MV-4-11 (cell line): Measurements from ENCODE around the gene PDE10A.
"Not testable (repeated sequence)": the region's sequence is repeated elsewhere in the genome, so short reads cannot be mapped to it uniquely, and the experiment has no call there.

Experiments
- DNase-seq: peaks from one replicate; lab custom pipeline; 2025; lab: John Stamatoyannopoulos, UW

Gene PDE10A

GRCh38 chr6:165468340-165469235, 194.5 kb downstream of the PDE10A start:
- no peak for DNase-seq

DNA sequence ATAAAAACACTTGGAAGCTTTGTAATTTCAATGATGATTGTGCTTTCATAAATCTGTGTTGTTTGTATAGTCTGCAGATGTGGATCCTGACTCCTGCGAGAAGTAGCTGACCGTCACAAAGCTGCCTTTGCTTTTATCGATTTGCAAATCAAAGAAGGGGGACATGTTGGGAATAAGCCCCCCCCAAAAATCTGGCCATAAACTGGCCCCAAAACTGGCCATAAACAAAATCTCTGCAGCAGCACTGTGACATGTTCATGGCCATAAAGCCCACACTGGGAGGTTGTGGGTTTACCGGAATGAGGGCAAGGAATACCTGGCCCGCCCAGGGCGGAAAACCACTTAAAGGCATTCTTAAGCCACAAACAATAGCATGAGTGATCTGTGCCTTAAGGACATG, 199.5 kb downstream of the PDE10A start:
- not testable (repeated sequence) for DNase-seq

DNA sequence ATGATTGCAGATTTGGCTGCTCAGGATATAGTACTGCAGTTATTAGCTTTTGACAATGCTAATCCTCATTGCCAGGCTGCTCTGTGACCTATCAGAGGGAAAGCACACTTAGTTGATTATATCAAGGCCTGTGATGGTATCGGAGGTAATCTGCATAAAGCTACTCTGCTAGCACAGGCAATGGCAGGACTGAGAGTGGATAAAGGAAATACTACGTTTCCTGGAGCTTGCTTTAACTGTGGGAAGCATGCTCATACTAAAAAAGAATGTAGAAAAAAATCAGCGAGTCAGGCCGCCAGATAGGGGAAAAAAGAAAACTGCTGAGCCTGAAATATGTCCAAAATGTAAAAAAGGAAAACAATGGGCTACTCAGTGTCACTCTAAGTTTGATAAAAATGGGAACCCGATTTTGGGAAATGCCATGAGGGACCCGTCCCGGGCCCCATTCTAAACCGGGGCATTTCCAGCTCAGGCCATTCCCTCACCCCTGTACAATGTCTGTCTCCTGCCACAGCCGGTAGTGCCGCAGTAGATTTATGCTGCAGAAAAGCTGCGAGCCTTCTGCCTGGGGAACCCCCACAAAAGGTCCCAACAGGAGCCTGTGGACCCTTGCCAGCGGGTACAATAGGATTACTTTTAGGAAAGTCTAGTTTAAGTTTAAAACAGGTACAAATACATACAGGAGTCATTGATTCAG, 203.3 kb downstream of the PDE10A start:
- DNase-seq, result not testable (repeated sequence)

DNA sequence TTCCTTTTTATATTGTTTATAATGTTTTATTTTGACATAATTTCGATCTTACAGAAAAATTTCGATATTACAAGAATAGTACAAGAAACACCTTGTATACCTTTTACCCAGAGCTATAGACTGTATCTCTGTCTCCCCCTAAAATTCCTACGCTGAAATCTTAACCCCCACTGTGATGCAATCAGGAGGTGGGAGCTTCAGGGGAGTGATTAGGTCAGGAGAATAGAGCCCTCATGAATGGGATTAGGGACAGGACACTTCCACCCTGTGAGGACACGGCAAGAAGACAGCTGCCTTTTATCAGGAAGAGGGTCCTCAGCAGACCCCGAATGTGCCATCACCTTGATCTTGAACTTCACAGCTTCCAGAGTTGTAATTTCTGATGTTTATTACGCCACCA, 204.9 kb downstream of the PDE10A start:
- no peak for DNase-seq

GRCh38 chr6:165456286-165456685, 206.8 kb downstream of the PDE10A start:
- DNase-seq, result no peak

- no peak for DNase-seq
These were observed 207.6 kb downstream of the PDE10A start for GRCh38 chr6:165455488-165455887.

DNA sequence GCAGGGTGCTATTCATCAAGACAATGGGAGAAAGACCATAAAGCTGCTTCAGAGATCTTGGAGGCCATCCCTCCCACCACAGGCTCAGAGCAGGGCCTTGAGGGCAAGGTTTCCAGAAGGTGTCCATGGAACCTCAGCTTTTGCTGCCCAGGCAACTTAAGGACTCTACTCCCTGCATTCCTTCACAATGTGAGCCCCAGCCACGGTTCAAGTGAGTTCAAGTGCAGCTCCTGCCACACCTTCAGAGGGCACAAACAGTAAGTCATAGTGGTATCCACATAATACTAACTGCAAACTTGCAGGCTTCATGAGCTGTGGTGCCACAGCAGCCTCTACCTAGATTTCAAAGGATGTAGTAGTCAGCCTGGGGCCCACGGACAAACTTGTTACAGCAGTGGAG, 209.6 kb downstream of the PDE10A start:
- DNase-seq, result no peak

DNA sequence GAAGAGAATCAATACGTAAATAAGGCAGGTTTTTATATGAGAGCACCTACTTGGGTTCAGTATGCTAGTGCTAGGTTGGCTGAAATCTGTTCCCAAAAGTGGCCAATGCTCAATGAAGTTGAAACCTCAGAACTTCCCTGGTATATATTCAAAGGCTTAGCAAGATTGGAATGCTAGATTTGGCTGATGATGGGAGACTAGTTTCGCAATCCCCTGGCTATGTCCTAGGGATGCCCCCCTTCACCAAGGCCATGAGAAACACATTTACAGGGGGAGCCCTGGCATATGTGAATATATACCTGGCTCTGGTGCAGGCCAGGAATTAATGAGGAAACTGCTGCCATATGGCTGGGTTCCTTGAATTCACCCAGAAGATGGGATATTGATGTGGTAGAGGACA, 211.2 kb downstream of the PDE10A start:
- no peak for DNase-seq

DNA sequence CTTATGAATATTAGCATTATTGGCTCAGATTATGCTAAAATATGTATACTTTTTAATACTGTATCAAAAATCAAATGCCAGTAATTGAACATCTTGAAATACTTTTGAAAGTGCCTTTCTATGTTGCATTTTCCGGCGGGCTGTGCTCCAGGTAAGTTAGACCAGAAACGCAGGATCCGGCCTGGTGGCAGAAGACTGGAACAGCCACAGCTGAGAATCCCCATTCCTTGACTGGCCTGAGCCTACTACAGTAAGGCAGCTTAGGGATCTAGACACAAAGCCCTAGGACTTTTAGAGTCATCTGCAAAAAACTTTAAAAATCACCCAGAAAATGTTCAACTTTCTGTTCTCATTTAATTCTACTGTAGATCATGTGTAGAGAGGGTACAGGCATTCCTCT, 214.8 kb downstream of the PDE10A start:
- no peak for DNase-seq

DNA sequence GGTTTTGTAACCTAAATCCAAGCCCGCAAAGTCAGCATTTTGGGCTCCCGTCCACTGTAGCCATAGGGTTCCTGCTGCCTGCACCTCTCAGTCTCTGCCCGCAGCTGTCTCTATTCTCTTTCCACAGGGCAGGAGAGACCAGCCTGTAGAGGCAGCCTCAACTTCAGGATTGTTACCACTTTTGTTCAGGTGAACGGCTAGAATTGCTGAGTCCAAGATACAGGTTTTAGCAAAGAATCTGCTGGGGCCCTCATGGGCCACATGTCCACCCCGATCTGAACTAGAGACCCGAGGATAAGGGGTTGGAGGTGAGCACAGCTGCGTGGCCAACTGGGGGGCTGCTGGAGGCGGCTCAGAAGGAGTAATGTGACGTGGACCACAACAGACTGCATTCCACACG, 215.9 kb downstream of the PDE10A start:
- no peak for DNase-seq

GRCh38 chr6:165446331-165446730, 216.7 kb downstream of the PDE10A start:
- DNase-seq, result no peak

DNA sequence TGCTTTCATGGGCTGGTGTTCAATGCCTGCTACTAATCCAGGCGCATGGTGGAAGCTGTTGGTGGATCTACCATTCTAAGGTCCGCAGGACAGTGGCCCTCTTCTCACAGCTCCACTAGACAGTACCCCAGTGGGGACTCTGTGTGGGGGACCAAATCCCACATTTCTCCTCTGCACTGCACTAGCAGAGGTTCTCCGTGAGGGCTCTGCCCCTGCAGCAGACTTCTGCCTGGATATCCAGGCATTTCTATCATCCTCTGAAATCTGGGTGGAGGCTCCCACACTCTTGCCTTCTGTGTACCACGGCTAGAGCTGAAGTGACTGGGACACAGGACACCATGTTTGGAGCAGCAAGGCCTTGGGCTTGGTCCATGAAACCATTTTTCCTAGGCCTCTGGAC, 219.6 kb downstream of the PDE10A start:
- no peak for DNase-seq

- DNase-seq, result no peak
These were observed 221.9 kb downstream of the PDE10A start for GRCh38 chr6:165441181-165441580.

DNA sequence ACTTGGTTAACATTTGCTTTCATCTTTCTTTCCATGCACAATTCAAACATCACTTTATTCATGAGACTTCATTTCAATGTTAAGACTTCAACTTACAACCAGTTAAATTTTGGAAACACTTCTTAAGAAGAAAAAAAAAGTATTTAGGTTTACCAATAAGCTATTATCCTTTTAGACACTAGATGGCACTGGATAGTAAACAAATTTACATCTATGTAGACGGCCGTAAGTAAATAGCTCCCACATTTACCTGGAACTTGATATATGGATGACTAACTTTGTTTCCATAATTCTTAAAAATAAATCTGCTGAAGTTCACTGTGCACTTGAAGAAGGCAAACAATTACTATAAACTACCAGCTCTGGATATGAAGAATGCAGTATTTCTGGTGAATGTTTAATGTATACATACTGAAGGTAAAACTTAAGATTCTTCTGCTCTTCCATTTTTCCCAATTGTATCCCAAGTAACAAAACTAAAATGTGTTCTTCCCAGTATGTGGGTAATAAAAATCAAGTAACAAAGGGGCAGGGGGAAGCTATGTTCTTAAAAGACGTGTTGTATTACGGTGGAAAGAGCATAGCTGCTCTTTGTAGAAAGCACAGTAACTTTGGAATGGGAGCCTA, 223.0 kb downstream of the PDE10A start:
- no peak for DNase-seq

GRCh38 chr6:165426892-165427291, 236.1 kb downstream of the PDE10A start:
- no peak for DNase-seq

GRCh38 chr6:165422192-165422591, 240.8 kb downstream of the PDE10A start:
- DNase-seq, result no peak

GRCh38 chr6:165417278-165417865, 245.7 kb downstream of the PDE10A start:
- no peak for DNase-seq

- no peak for DNase-seq
These were observed 258.3 kb downstream of the PDE10A start for GRCh38 chr6:165404697-165405096.

DNA sequence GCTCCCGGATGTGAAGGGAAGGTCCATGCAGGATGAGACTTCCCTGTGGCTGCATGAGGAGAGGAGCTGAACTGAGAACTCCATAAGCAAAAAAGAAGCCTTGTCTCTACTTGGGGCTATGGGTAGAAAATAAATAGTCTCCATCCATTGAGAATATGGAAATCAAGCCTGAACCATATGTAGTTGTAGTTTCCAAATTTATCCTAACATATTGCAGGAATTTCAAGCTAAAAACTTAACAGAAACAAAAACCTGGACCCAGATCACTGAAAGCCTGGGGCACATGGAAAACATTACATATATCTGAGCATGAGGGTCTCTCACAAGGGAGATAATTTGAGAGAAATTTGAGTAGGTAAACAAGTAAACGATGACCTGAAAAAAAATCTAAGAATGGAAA, 258.7 kb downstream of the PDE10A start:
- DNase-seq, result no peak

DNA sequence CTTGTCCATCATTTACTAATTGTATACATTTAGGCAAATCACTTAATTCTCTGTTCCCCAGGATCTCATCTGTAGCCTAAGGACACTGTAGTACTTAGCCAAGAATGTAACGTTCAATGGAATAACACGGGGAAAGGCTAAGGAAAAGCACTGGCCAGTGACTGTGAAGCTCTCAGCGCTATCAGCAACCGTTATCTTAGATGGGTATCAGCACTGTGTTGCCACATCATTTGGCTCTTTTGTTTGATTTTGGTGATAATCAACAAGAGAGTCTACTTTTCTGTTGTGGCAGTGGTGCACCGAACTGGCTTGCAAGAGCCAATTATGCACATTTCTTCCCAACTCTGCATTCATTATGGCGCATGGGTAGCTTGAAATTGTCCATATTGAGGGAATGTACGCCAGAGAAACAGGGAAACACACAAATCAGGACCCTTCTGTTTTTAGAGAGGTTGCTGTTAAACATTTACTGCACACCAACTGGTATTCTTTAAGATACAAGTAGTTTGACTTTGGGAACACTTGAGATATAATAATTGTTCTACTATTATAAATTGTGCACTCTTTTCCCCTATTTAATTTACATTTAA, 259.9 kb downstream of the PDE10A start:
- no peak for DNase-seq

GRCh38 chr6:165401092-165401491, 261.9 kb downstream of the PDE10A start:
- no peak for DNase-seq

GRCh38 chr6:165390475-165390874, 272.6 kb downstream of the PDE10A start:
- DNase-seq, result no peak
